H9 (cell line): ENCODE results near the gene TCF25. TPM values are rescaled to one million over a fixed set of nuclear protein-coding genes. Genes with fewer than 3 reads are reported as not detected.

ENCODE experiments used
- DNase-seq: peaks from one replicate; pipeline ENCODE4 v3.0.0-alpha.2; 2017
- H2AFZ ChIP-seq: one replicate; pipeline ENCODE4 v1.6.1; 2013; ENCODE audit warnings: mild to moderate bottlenecking, low read length, control low read depth, moderate library complexity
- H2AK5ac ChIP-seq: 2 replicates; pipeline ENCODE4 v1.6.1; 2013; ENCODE audit warnings: low read length, control low read depth, mixed read lengths; ENCODE audit not compliant: insufficient read length
- H2BK120ac ChIP-seq: one replicate; pipeline ENCODE4 v1.6.1; 2013; ENCODE audit warnings: low read depth, mild to moderate bottlenecking, low read length, control low read depth, inconsistent platforms; ENCODE audit not compliant: poor library complexity, severe bottlenecking
- H2BK12ac ChIP-seq: 2 replicates; pipeline ENCODE4 v1.6.1; 2013; ENCODE audit warnings: low read length, control low read depth, mixed read lengths, low read depth; ENCODE audit not compliant: insufficient read length
- H2BK15ac ChIP-seq: 2 replicates; pipeline ENCODE4 v1.6.1; 2013; ENCODE audit warnings: low read depth, low read length, control low read depth
- H2BK20ac ChIP-seq: one replicate; pipeline ENCODE4 v1.6.1; 2013; ENCODE audit warnings: low read depth, mild to moderate bottlenecking, low read length, control low read depth, inconsistent platforms; ENCODE audit not compliant: poor library complexity, severe bottlenecking
- H2BK5ac ChIP-seq: 2 replicates; pipeline ENCODE4 v1.6.1; 2013; ENCODE audit warnings: low read length, control low read depth, mixed read lengths; ENCODE audit not compliant: insufficient read length
- H3K14ac ChIP-seq: 2 replicates; pipeline ENCODE4 v1.6.1; 2013; ENCODE audit warnings: low read length, control low read depth; ENCODE audit not compliant: insufficient read depth
- H3K18ac ChIP-seq: 2 replicates; pipeline ENCODE4 v1.6.1; 2013; ENCODE audit warnings: low read depth, mild to moderate bottlenecking, mixed read lengths, low read length, control low read depth; ENCODE audit not compliant: insufficient read length
- H3K23ac ChIP-seq: 2 replicates; pipeline ENCODE4 v1.6.1; 2013; ENCODE audit warnings: low read length, control low read depth, mixed read lengths, low read depth; ENCODE audit not compliant: insufficient read length
- H3K23me2 ChIP-seq: 2 replicates; pipeline ENCODE4 v1.6.1; 2013; ENCODE audit warnings: low read depth, mild to moderate bottlenecking, mixed read lengths, low read length, control low read depth; ENCODE audit not compliant: insufficient read length, poor library complexity, severe bottlenecking
- H3K27ac ChIP-seq: 2 replicates; pipeline ENCODE4 v1.5.1; 2013; ENCODE audit warnings: low read length, control low read depth, mixed read lengths, low read depth; ENCODE audit not compliant: insufficient read length
- H3K27me3 ChIP-seq: 2 replicates; pipeline ENCODE4 v1.6.1; 2013; ENCODE audit warnings: low read length, control low read depth, inconsistent platforms; ENCODE audit not compliant: insufficient read depth
- H3K4ac ChIP-seq: 2 replicates; pipeline ENCODE4 v1.6.1; 2013; ENCODE audit warnings: low read depth, mild to moderate bottlenecking, control low read depth, inconsistent platforms, low read length, moderate library complexity
- H3K4me1 ChIP-seq: 2 replicates; pipeline ENCODE4 v1.6.1; 2013; ENCODE audit warnings: low read length, control low read depth, inconsistent platforms; ENCODE audit not compliant: insufficient read depth
- H3K4me2 ChIP-seq: 2 replicates; pipeline ENCODE4 v1.6.1; 2013; ENCODE audit warnings: low read length, control low read depth, mixed read lengths; ENCODE audit not compliant: insufficient read length, insufficient read depth
- H3K56ac ChIP-seq: 2 replicates; pipeline ENCODE4 v1.6.1; 2013; ENCODE audit warnings: low read depth, mild to moderate bottlenecking, mixed read lengths, low read length, control low read depth; ENCODE audit not compliant: insufficient read length
- H3K79me1 ChIP-seq: 2 replicates; pipeline ENCODE4 v1.6.1; 2013; ENCODE audit warnings: low read depth, mild to moderate bottlenecking, moderate library complexity, low read length, control low read depth, inconsistent platforms; ENCODE audit not compliant: insufficient read depth, poor library complexity, severe bottlenecking
- H3K79me2 ChIP-seq: 2 replicates; pipeline ENCODE4 v1.6.1; 2013; ENCODE audit warnings: low read length, control low read depth, inconsistent platforms; ENCODE audit not compliant: insufficient read depth
- H3K9ac ChIP-seq: 2 replicates; pipeline ENCODE4 v1.6.1; 2013; ENCODE audit warnings: low read length, control low read depth, mixed read lengths; ENCODE audit not compliant: insufficient read length; ENCODE audit errors: extremely low read depth
- H3K9me3 ChIP-seq: one replicate; pipeline ENCODE4 v1.6.1; 2013; ENCODE audit warnings: low read depth, low read length, inconsistent platforms; ENCODE audit not compliant: control insufficient read depth
- H3T11ph ChIP-seq: one replicate; pipeline ENCODE4 v1.6.1; 2013; ENCODE audit warnings: mild to moderate bottlenecking, low read length, control low read depth, inconsistent platforms
- H4K20me1 ChIP-seq: one replicate; pipeline ENCODE4 v1.6.1; 2013; ENCODE audit not compliant: control insufficient read depth, insufficient read length, insufficient read depth
- H4K5ac ChIP-seq: 2 replicates; pipeline ENCODE4 v1.6.1; 2013; ENCODE audit warnings: low read depth, mild to moderate bottlenecking, mixed read lengths, low read length, control low read depth; ENCODE audit not compliant: insufficient read length
- H4K8ac ChIP-seq: replicated peaks from 2 replicates; pipeline ENCODE4 v1.6.1; 2013; ENCODE audit warnings: low read length, control low read depth, mixed read lengths, low read depth; ENCODE audit not compliant: insufficient read length
- H4K91ac ChIP-seq: 2 replicates; pipeline ENCODE4 v1.6.1; 2013; ENCODE audit warnings: low read depth, mild to moderate bottlenecking, moderate library complexity, mixed read lengths, low read length, control low read depth; ENCODE audit not compliant: insufficient read length
- H3K27ac Mint-ChIP-seq, 3 experiments: 2 replicates in 2 of 3; 3 replicates in 1 of 3; pipeline ENCODE4 v1.8.0; 2020 to 2021; ENCODE audit warnings: mixed read lengths in 3 of 3, mild to moderate bottlenecking in 1 of 3, moderate library complexity in 1 of 3
- H3K27me3 Mint-ChIP-seq: 2 replicates; pipeline ENCODE4 v1.8.0; 2021; ENCODE audit warnings: low read depth, mild to moderate bottlenecking, moderate library complexity, mixed read lengths
- H3K36me3 Mint-ChIP-seq, 3 experiments: 2 replicates in 2 of 3; 3 replicates in 1 of 3; pipeline ENCODE4 v1.8.0; 2020 to 2021; ENCODE audit warnings: low read depth in 3 of 3, mixed read lengths in 3 of 3; ENCODE audit not compliant: insufficient read depth in 1 of 3
- H3K4me1 Mint-ChIP-seq, 2 experiments: 2 replicates each; pipeline ENCODE4 v1.8.0; 2020; ENCODE audit warnings: mixed read lengths in 2 of 2
- H3K4me3 Mint-ChIP-seq, 2 experiments: 2 replicates in 1 of 2; 3 replicates in 1 of 2; pipeline ENCODE4 v1.8.0; 2020 to 2021; ENCODE audit warnings: mild to moderate bottlenecking in 2 of 2, mixed read lengths in 2 of 2, moderate library complexity in 1 of 2
- H3K9me3 Mint-ChIP-seq, 2 experiments: 2 replicates in 1 of 2; 3 replicates in 1 of 2; pipeline ENCODE4 v1.8.0; 2020; ENCODE audit warnings: mild to moderate bottlenecking in 2 of 2, mixed read lengths in 2 of 2, moderate library complexity in 1 of 2
- CTCF ChIP-seq: fragments of 200-600 bp; sonication (generic); conservative IDR thresholded peaks from 3 replicates; pipeline ENCODE4 v1.8.0; 2021; ENCODE audit warnings: antibody characterized with exemption, mild to moderate bottlenecking
- WGBS: extraction: QIAGEN DNeasy Blood & Tissue Kit; methylation state at CpG from one replicate; pipeline ENCODE4 v1.1.7; 2013; ENCODE audit warnings: missing lambda C conversion rate, low lambda C conversion rate, mixed read lengths; ENCODE audit not compliant: insufficient read length; ENCODE audit errors: extremely low coverage; 5-methylcytosine and 5-hydroxymethylcytosine counted together
- total RNA-seq: library from RNA; stranded (reverse); gene quantifications from 2 replicates; pipeline ENCODE4 v1.2.1, GENCODE V29; 2021

The TCF25 gene
- total RNA-seq, 1 experiment from 2014 or later: 109 TPM

GRCh38 chr16:89922884-89923639 lies 49.7 kb downstream of the TCF25 start, which contains the start of gene TUBB3:
TUBB3 (plus strand) TSS chr16:89923342; CDS start chr16:89923402, 60 bp downstream.
- H3K4ac ChIP-seq: no peak within 1 kb of the TSS
- no peaks in the 10 kb centered on the region for H4K20me1 ChIP-seq
- no peak within 1 kb of the TSS for H4K5ac ChIP-seq
- Mint-ChIP-seq H3K4me3 (peak within 1 kb of the TSS; percentile 84 to 94), H3K9me3 (no peaks in the 10 kb centered on the region; a peak in 1 of 5 replicates), H3K36me3 (peaks cover 0 to 6% (median 4%) of the 10 kb centered on the region in 3 experiments; a peak in 5 of 7 replicates), H3K4me1 (peaks cover 27 to 40% of the 10 kb centered on the region in 2 experiments), H3K27me3 (peaks cover 24% of the 10 kb centered on the region), H3K27ac (peak within 1 kb of the TSS in 2 of 3 experiments; percentile 84 to 96; a peak in 5 of 7 replicates)
- no peaks in the 10 kb centered on the region; the same call in 1 of the 2 replicates for H3K4me1 ChIP-seq
- no peak within 1 kb of the TSS for H3K23ac ChIP-seq
- peak within 1 kb of the TSS; percentile 8 for H3K9ac ChIP-seq
- H2AK5ac ChIP-seq: no peak within 1 kb of the TSS
- H3K79me1 ChIP-seq: peaks cover 3% of the 10 kb centered on the region
- H3K23me2 ChIP-seq: peaks cover 23% of the 10 kb centered on the region
- H2BK20ac ChIP-seq: no peak within 1 kb of the TSS
- H4K8ac ChIP-seq: no peak within 1 kb of the TSS
- no peak within 1 kb of the TSS for H3K27ac ChIP-seq
- H3K14ac ChIP-seq: no peak within 1 kb of the TSS
- H2BK12ac ChIP-seq: no peak within 1 kb of the TSS
- peak within 1 kb of the TSS; percentile 72 for H3K4me2 ChIP-seq
- H2BK5ac ChIP-seq: no peak within 1 kb of the TSS
- peak; percentile 86 for DNase-seq
- peak within 1 kb of the TSS; percentile 24 for H3K18ac ChIP-seq
- no peak within 1 kb of the TSS for H2BK15ac ChIP-seq
- no CpG with 5 or more reads among the region's 88 CpGs for WGBS
- no peaks in the 10 kb centered on the region for H3K27me3 ChIP-seq
- no peak within 1 kb of the TSS for H4K91ac ChIP-seq
- no peak within 1 kb of the TSS for H2BK120ac ChIP-seq
- H3K56ac ChIP-seq: no peak within 1 kb of the TSS
- H3K79me2 ChIP-seq: 0 out of 2 replicates have a peak, but pooled peaks cover 2% of the 10 kb centered on the region
- H3K9me3 ChIP-seq: no peaks in the 10 kb centered on the region
- H2AFZ ChIP-seq: no peak within 1 kb of the TSS
- TF ChIP-seq CTCF: no peak
- no peak within 1 kb of the TSS for H3T11ph ChIP-seq
